ENCODE data around the gene PCNP. TPM values are rescaled to one million over a fixed set of nuclear protein-coding genes. Genes with fewer than 3 reads are reported as not detected.
"Not testable (repeated sequence)": the region's sequence is repeated elsewhere in the genome, so short reads cannot be mapped to it uniquely, and the experiment has no call there.

PCNP gene
- total RNA-seq, 6 experiments from 2014 or later = 32.9 to 57.0 (median 46.6) TPM

DNA sequence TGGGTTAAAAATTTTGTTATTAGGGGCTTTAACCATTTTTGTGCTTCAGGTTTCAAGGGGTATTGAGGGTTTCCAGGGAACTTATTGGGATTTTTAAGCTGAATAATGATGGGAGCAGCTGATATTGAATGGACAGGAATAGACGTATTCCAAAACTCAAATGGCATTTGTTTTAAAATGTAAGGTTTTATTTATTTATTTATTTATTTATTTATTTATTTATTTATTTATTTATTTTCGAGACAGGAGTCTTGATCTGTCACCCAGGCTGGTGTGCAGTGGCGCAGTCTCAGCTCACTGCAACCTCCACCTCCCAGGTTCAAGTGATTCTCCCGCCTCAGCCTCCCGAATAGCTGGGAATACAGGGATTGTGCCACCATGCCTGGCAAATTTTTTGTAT is 38.8 kb upstream of the PCNP start:
- 58% methylated on average over 5 of the region's 5 CpGs for WGBS (ENCODE audit: insufficient coverage, low coverage, low lambda C conversion rate, missing lambda C conversion rate)
- DNase-seq (no peak), ATAC-seq (no peak)
- Histone ChIP-seq H3K4me3 (no peak overlapping the region), H3K4me1 (no peaks in the 10 kb centered on the region), H3K9me3 (no peaks in the 10 kb centered on the region), H3K36me3 (no peaks in the 10 kb centered on the region), H3K27ac (no peak overlapping the region), H3K27me3 (no peaks in the 10 kb centered on the region)
- TF ChIP-seq CTCF (IDR thresholded peaks at IDR 0.05) (no peak), POLR2A (IDR thresholded peaks at IDR 0.05) (no peak)
- intact Hi-C loops (cut with DNase I) = no loop called here

DNA sequence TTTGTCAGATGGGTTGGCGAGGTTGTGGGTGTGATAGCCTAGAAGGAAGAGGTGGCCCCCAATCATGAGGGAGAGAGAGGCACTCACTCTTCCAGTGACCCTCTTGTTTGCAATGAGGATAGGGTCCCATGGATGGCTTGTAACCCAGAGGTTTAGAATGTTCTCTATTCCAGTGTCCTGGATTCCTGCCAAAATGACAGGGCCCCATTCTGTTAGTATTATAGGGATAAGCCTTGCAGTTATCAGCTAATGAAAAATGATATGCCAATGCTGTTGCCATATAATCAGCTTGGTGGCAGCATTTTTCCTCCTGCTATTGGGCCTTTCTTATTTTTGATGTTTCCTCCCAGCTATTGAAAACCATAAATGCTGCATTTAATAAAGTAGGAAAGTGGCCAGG is 37.7 kb upstream of the PCNP start:
- H3K4me1 ChIP-seq = no peaks in the 10 kb centered on the region
- no peak overlapping the region for H3K27ac ChIP-seq
- H3K4me3 ChIP-seq = no peak overlapping the region
- no peak for TF ChIP-seq CTCF (IDR thresholded peaks at IDR 0.05)
- TF ChIP-seq POLR2A (IDR thresholded peaks at IDR 0.05) = no peak
- intact Hi-C loops (cut with DNase I) = no loop called here
- ATAC-seq (no peak), DNase-seq (no peak)
- no CpG with 5 or more reads among the region's 1 CpG for WGBS (ENCODE audit: insufficient coverage, low coverage, low lambda C conversion rate, missing lambda C conversion rate)
- H3K27me3 ChIP-seq = no peaks in the 10 kb centered on the region
- no peaks in the 10 kb centered on the region for H3K9me3 ChIP-seq
- H3K36me3 ChIP-seq = no peaks in the 10 kb centered on the region

- H3K27ac ChIP-seq = not testable (repeated sequence)
Observed at GRCh38 chr3:101536955-101537354, 37.0 kb upstream of the PCNP start.

DNA sequence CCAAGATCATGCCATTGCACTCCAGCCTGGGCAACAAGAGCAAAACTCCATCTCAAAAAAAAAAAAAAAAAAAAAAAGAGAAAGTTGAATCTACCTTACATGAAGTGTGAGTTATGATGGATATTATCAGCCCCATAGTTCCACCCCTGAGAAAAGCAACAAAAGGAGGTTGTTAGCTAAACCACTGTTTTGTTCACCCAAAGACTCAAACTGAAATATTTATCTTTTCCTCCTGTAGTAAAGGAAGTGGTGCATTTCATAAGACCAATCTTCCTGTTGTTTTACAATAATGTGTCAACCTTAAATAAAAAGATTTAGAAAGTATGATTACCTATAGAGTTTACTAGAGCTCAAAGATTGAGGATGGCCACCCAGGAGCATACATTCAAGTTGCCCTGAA is 31.0 kb upstream of the PCNP start:
- H3K36me3 ChIP-seq = no peaks in the 10 kb centered on the region
- intact Hi-C loops (cut with DNase I) = no loop called here
- DNase-seq (no peak), ATAC-seq (no peak)
- TF ChIP-seq CTCF (IDR thresholded peaks at IDR 0.05) (no peak), POLR2A (IDR thresholded peaks at IDR 0.05) (no peak)
- H3K4me3 ChIP-seq = no peak overlapping the region
- no peaks in the 10 kb centered on the region for H3K27me3 ChIP-seq
- H3K9me3 ChIP-seq = no peaks in the 10 kb centered on the region
- H3K27ac ChIP-seq = no peak overlapping the region
- no peaks in the 10 kb centered on the region for H3K4me1 ChIP-seq

More at GRCh38 chr3:101536955-101537354, 37.0 kb upstream of the PCNP start:
- H3K4me3 ChIP-seq; H3K27me3 ChIP-seq; H3K4me1 ChIP-seq; DNase-seq; H3K9me3 ChIP-seq; ATAC-seq; H3K36me3 ChIP-seq; intact Hi-C loops (cut with DNase I): not testable (repeated sequence)
- 75% methylated on average over 1 of the region's 1 CpG for WGBS (ENCODE audit: insufficient coverage, low coverage, low lambda C conversion rate, missing lambda C conversion rate)

DNA sequence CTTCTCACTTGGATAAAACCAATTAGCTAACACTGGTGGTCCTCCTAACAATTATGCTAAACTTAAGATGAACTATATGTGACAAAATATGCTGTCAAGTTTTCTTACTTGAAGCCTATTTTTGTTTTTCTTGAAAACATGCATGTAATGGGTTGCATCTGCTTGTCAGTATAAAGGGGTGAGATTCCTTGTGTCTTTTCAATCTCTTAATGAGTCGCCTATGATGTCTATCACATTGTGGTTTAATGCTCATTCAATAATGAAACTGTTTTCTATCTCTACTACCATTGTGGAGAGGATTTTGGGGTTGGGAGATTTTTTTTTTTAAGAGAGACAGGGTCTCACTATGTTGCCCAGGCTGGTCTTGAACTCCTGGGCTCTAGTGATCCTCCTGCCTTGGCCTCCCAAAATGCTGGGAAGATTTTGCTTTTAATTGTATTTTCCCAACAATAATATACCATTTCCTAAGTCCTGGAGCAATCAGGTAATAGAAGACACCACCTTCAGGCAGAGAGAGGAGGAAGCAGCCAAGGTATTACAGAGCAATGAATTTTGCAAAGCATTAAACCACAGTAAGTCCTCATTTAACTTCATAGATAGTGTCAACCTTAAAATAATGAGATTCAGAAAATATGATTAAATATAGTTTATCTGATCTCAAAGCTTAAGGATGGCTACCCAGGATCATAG is 29.7 kb upstream of the PCNP start:
- DNase-seq = no peak
- H3K27ac ChIP-seq = no peak overlapping the region
- TF ChIP-seq POLR2A (IDR thresholded peaks at IDR 0.05) (no peak), CTCF (IDR thresholded peaks at IDR 0.05) (peak in 1 of 4 donors; percentile 5)
- no peak overlapping the region for H3K4me3 ChIP-seq
- intact Hi-C loops (cut with DNase I) = no loop called here
- H3K4me1 ChIP-seq = no peaks in the 10 kb centered on the region
- ATAC-seq = no peak
- no peaks in the 10 kb centered on the region for H3K36me3 ChIP-seq
- H3K27me3 ChIP-seq = no peaks in the 10 kb centered on the region
- 50% methylated on average over 1 of the region's 1 CpG for WGBS (ENCODE audit: insufficient coverage, low coverage, low lambda C conversion rate, missing lambda C conversion rate)
- no peaks in the 10 kb centered on the region for H3K9me3 ChIP-seq
